Aorta (tissue), 5 donors: ENCODE measurements around the gene PDE1A. TPM values are rescaled to one million over a fixed set of nuclear protein-coding genes. Genes with fewer than 3 reads are reported as not detected.

Experiments
- ATAC-seq: fragments of 200-7000 bp; cut with Tn5 transposase; one replicate; pipeline ENCODE4 v1.9.1; 2022; ENCODE audit warnings: moderate library complexity; ENCODE audit not compliant: low FRiP score
- DNase-seq, 2 donors: peaks; one replicate each; pipeline ENCODE4 v3.0.0-alpha.2; 2020
- H3K27ac ChIP-seq, 2 donors: one replicate each; pipeline ENCODE4 v1.5.1; 2013; ENCODE audit warnings: low read length in 2 of 2, mild to moderate bottlenecking in 2 of 2, moderate library complexity in 2 of 2, control low read depth in 1 of 2, inconsistent platforms in 1 of 2, low read depth in 1 of 2
- H3K27me3 ChIP-seq, 2 donors: one replicate each; pipeline ENCODE4 v1.6.1; 2013; ENCODE audit warnings: control low read depth in 1 of 2, low read length in 1 of 2, mild to moderate bottlenecking in 1 of 2, moderate library complexity in 1 of 2; ENCODE audit not compliant: insufficient read depth in 2 of 2, control insufficient read depth in 1 of 2
- H3K36me3 ChIP-seq, 2 donors: one replicate each; pipeline ENCODE4 v1.6.1; 2013; ENCODE audit warnings: control low read depth in 1 of 2, low read length in 1 of 2, mild to moderate bottlenecking in 1 of 2; ENCODE audit not compliant: insufficient read depth in 2 of 2, control insufficient read depth in 1 of 2
- H3K4me1 ChIP-seq, 2 donors: one replicate each; pipeline ENCODE4 v1.6.1; 2013; ENCODE audit warnings: low read length in 2 of 2, control low read depth in 1 of 2, mild to moderate bottlenecking in 1 of 2, moderate library complexity in 1 of 2; ENCODE audit not compliant: insufficient read depth in 2 of 2, control insufficient read depth in 1 of 2
- H3K4me3 ChIP-seq, 2 donors: one replicate each; pipeline ENCODE4 v1.5.1; 2013; ENCODE audit warnings: low read length in 2 of 2, control low read depth in 1 of 2, mild to moderate bottlenecking in 1 of 2
- H3K9me3 ChIP-seq: one replicate; pipeline ENCODE4 v1.6.1; 2013; ENCODE audit warnings: mild to moderate bottlenecking, low read length; ENCODE audit not compliant: control insufficient read depth
- WGBS, 2 donors: extraction: QIAGEN DNeasy Blood & Tissue Kit; methylation state at CpG; one replicate each; pipeline ENCODE4 v1.1.7; 2013; 5-methylcytosine and 5-hydroxymethylcytosine counted together
- intact Hi-C, 2 donors: fragments of 100-400 bp; cut with DNase I; formaldehyde crosslinking; loops; one replicate each; pipeline versions ENCODE4 v1.14.2 to v1.15.0; 2022
- polyA plus RNA-seq, 2 donors: library from polyadenylated mRNA; stranded (reverse); fragments of 200-250 nt; gene quantifications; one replicate each; pipeline ENCODE4 v1.2.3, GENCODE V29; 2013
- total RNA-seq, 2 donors: library from RNA; stranded (reverse); fragmentation: NEBNext Ultra II Directional; extraction: Animal tissue kit (Norgen Biotek cat#: 25700); gene quantifications; one replicate each; pipeline ENCODE4 v1.2.1, GENCODE V29; 2021
- donor health status: healthy with polysubstance abuse.
- donor health status: Bipolar disorder and iron deficiency.
- donor health status: DM: no; HTN: no; CAD: no.
- donor health status: DM: no; HTN: no; CAD: no.
- donor health status: DM: yes; HTN: yes; CAD: no.

The PDE1A gene
- total and polyA plus RNA-seq, 4 donors = 17.1 to 34.1 (median 27.6) TPM

GRCh38 chr2:182445391-182445965 lies 18.6 kb upstream of the PDE1A start:
- 2 to 6% methylated on average over 4 of the region's 4 CpGs for WGBS, 2 donors
- no peaks in the 10 kb centered on the region for H3K36me3 ChIP-seq
- ATAC-seq (peak; percentile 44), DNase-seq (no peak)
- H3K4me3 ChIP-seq = no peak overlapping the region
- intact Hi-C loops = loop anchor here in 1 of 2 donors (10.0 kb wide), 1 partner anchor 71 kb away; no protein-coding TSS in a partner anchor
- H3K4me1 ChIP-seq = peaks cover 2 to 8% of the 10 kb centered on the region in 2 donors
- no peak overlapping the region for H3K27ac ChIP-seq
- no peaks in the 10 kb centered on the region for H3K9me3 ChIP-seq
- no peaks in the 10 kb centered on the region for H3K27me3 ChIP-seq

GRCh38 chr2:182444806-182445205 lies 18.0 kb upstream of the PDE1A start:
- no peaks in the 10 kb centered on the region for H3K27me3 ChIP-seq
- WGBS, 2 donors = 5 to 14% methylated on average over 2 of the region's 2 CpGs
- H3K9me3 ChIP-seq = no peaks in the 10 kb centered on the region
- H3K27ac ChIP-seq = no peak overlapping the region
- ATAC-seq (no peak), DNase-seq (no peak)
- peaks cover 2 to 8% of the 10 kb centered on the region in 2 donors for H3K4me1 ChIP-seq
- intact Hi-C loops = loop anchor here in 1 of 2 donors (10.0 kb wide), 1 partner anchor 70 kb away; no protein-coding TSS in a partner anchor
- H3K4me3 ChIP-seq = no peak overlapping the region
- no peaks in the 10 kb centered on the region for H3K36me3 ChIP-seq

GRCh38 chr2:182444170-182444569 lies 17.3 kb upstream of the PDE1A start:
- H3K36me3 ChIP-seq = no peaks in the 10 kb centered on the region
- ATAC-seq = no peak
- intact Hi-C loops = loop anchor here in 1 of 2 donors (10.0 kb wide), 1 partner anchor 69 kb away; no protein-coding TSS in a partner anchor
- no peak for DNase-seq
- H3K4me3 ChIP-seq = no peak overlapping the region
- no peaks in the 10 kb centered on the region for H3K27me3 ChIP-seq
- H3K9me3 ChIP-seq = no peaks in the 10 kb centered on the region
- peaks cover 2 to 8% of the 10 kb centered on the region in 2 donors for H3K4me1 ChIP-seq
- H3K27ac ChIP-seq = no peak overlapping the region

- H3K4me1 ChIP-seq = no peaks in the 10 kb centered on the region
- H3K4me3 ChIP-seq = no peak overlapping the region
- no peaks in the 10 kb centered on the region for H3K36me3 ChIP-seq
- ATAC-seq (no peak), DNase-seq (no peak)
- H3K27ac ChIP-seq = no peak overlapping the region
- WGBS, 2 donors = 97 to 100% methylated on average over 1 of the region's 1 CpG
- no peaks in the 10 kb centered on the region for H3K27me3 ChIP-seq
- intact Hi-C loops = no loop called here
- no peaks in the 10 kb centered on the region for H3K9me3 ChIP-seq
Measured at GRCh38 chr2:182436252-182436651, 9.4 kb upstream of the PDE1A start.

GRCh38 chr2:182435754-182436153 lies 8.9 kb upstream of the PDE1A start:
- DNase-seq = no peak
- intact Hi-C loops = no loop called here
- ATAC-seq = no peak
- H3K27ac ChIP-seq = no peak overlapping the region
- no peaks in the 10 kb centered on the region for H3K27me3 ChIP-seq
- no peaks in the 10 kb centered on the region for H3K9me3 ChIP-seq
- H3K36me3 ChIP-seq = no peaks in the 10 kb centered on the region
- 10 to 14% methylated on average over 1 of the region's 1 CpG for WGBS, 2 donors
- no peaks in the 10 kb centered on the region for H3K4me1 ChIP-seq
- H3K4me3 ChIP-seq = no peak overlapping the region

GRCh38 chr2:182432051-182432450 lies 5.2 kb upstream of the PDE1A start:
- no peak overlapping the region for H3K27ac ChIP-seq
- WGBS, 2 donors = 94 to 98% methylated on average over 1 of the region's 1 CpG
- H3K4me3 ChIP-seq = no peak overlapping the region
- H3K36me3 ChIP-seq = no peaks in the 10 kb centered on the region
- H3K27me3 ChIP-seq = no peaks in the 10 kb centered on the region
- no peaks in the 10 kb centered on the region for H3K9me3 ChIP-seq
- ATAC-seq (no peak), DNase-seq (no peak)
- no peaks in the 10 kb centered on the region for H3K4me1 ChIP-seq
- intact Hi-C loops = no loop called here

- WGBS, 2 donors = 91 to 100% methylated on average over 1 of the region's 1 CpG
- DNase-seq (no peak), ATAC-seq (no peak)
- H3K27me3 ChIP-seq = no peaks in the 10 kb centered on the region
- peaks cover 0 to 1% of the 10 kb centered on the region in 2 donors for H3K4me1 ChIP-seq
- no peak overlapping the region for H3K4me3 ChIP-seq
- no peaks in the 10 kb centered on the region for H3K36me3 ChIP-seq
- no peak overlapping the region for H3K27ac ChIP-seq
- no peaks in the 10 kb centered on the region for H3K9me3 ChIP-seq
- intact Hi-C loops = loop anchor here (10.0 kb wide), 2 partner anchors 184 to 216 kb away; no protein-coding TSS in a partner anchor
Measured at GRCh38 chr2:182428476-182428875, 1.6 kb upstream of the PDE1A start.

- WGBS, 2 donors = 1 to 3% methylated on average over 8 of the region's 8 CpGs
- intact Hi-C loops = loop anchor here (10.0 kb wide), 2 partner anchors 181 to 219 kb away; no protein-coding TSS in a partner anchor
- H3K36me3 ChIP-seq = no peaks in the 10 kb centered on the region
Measured at GRCh38 chr2:182426082-182426917, 536 bp downstream of the PDE1A start.

More at GRCh38 chr2:182426082-182426917, 536 bp downstream of the PDE1A start:
- Histone ChIP-seq H3K4me1 (peaks cover 0 to 3% of the 10 kb centered on the region in 2 donors), H3K4me3 (peak overlapping the region; percentile 90 to 93), H3K9me3 (no peaks in the 10 kb centered on the region), H3K27ac (peak overlapping the region; percentile 9 to 85), H3K27me3 (no peaks in the 10 kb centered on the region)
- ATAC-seq (peak; percentile 67), DNase-seq (no peak)
